ENCODE results near the gene GPR101.
"Not testable (repeated sequence)": the region's sequence is repeated elsewhere in the genome, so short reads cannot be mapped to it uniquely, and the experiment has no call there.

The GPR101 gene

GRCh38 chrX:137000236-137000635 is 33.6 kb downstream of the GPR101 start:
- not testable (repeated sequence) for DNase-seq

DNA sequence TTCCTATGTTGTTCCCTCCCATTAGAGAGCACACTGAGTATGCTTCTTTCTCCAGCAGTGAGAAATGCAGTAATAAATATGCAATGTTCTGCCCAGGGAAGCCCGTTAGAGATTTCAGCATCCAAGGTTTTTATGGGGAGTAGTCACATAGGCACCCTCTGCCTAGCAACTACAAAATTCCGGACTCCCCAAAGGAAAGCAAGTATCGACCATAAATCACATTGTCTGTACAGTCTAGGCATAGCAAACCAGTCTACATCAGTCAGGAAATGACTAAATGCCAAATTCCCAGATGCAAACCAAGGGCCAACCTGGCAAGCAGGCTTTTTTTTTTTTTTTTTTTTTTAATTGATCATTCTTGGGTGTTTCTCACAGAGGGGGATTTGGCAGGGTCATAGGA is 34.8 kb downstream of the GPR101 start:
- DNase-seq, result no peak

All from activated CD4-positive, alpha-beta T cell treated with anti-CD3 and anti-CD28 coated beads, Interleukin-2, amount 50 U/mL, for 48 hours (primary cell).